OCI-LY1 (cell line): ENCODE data around the gene WDFY2.

Experiments used
- H2AFZ ChIP-seq: fragments of 200-600 bp; sonication (generic), shearing (Covaris generic); 2 replicates; pipeline ENCODE4 v1.6.0; 2014; ENCODE audit warnings: antibody characterized with exemption, mild to moderate bottlenecking, low read length
- H3F3A ChIP-seq: fragments of 200-600 bp; sonication (generic), shearing (Covaris generic); 2 replicates; pipeline ENCODE4 v1.6.0; 2014; ENCODE audit warnings: mild to moderate bottlenecking, antibody characterized with exemption, low read length, moderate library complexity; ENCODE audit not compliant: insufficient read depth
- H3K27ac ChIP-seq: fragments of 200-600 bp; sonication (generic); 2 replicates; pipeline ENCODE4 v1.5.1; 2014; ENCODE audit warnings: low read length, mixed run types, mild to moderate bottlenecking, low read depth; ENCODE audit not compliant: poor library complexity, severe bottlenecking
- H3K27me3 ChIP-seq: fragments of 200-600 bp; sonication (generic); 2 replicates; pipeline ENCODE4 v1.6.0; 2014; ENCODE audit warnings: antibody characterized with exemption, mild to moderate bottlenecking, low read length, moderate library complexity; ENCODE audit not compliant: insufficient read depth
- H3K36me3 ChIP-seq: fragments of 200-600 bp; sonication (generic); 2 replicates; pipeline ENCODE4 v1.6.1; 2014; ENCODE audit warnings: mild to moderate bottlenecking, antibody characterized with exemption, low read length, moderate library complexity, mixed read lengths; ENCODE audit not compliant: insufficient read depth
- H3K4me1 ChIP-seq: fragments of 200-600 bp; sonication (generic); 2 replicates; pipeline ENCODE4 v1.5.1; 2014; ENCODE audit warnings: mild to moderate bottlenecking, low read length, moderate library complexity; ENCODE audit not compliant: insufficient read depth, severe bottlenecking
- H3K4me2 ChIP-seq: fragments of 200-600 bp; sonication (generic), shearing (Covaris generic); 2 replicates; pipeline ENCODE4 v1.6.1; 2014; ENCODE audit warnings: low read length
- H3K4me3 ChIP-seq: fragments of 200-600 bp; sonication (generic); 2 replicates; pipeline ENCODE4 v1.5.1; 2014; ENCODE audit warnings: low read length, low read depth, mild to moderate bottlenecking, mixed read lengths; ENCODE audit not compliant: poor library complexity, severe bottlenecking
- H3K79me2 ChIP-seq: fragments of 200-600 bp; shearing (Covaris generic); 2 replicates; pipeline ENCODE4 v1.6.1; 2016; ENCODE audit warnings: mixed run types, low read length, mixed read lengths; ENCODE audit not compliant: insufficient read depth
- H3K9ac ChIP-seq: fragments of 200-600 bp; sonication (generic), shearing (Covaris generic); 2 replicates; pipeline ENCODE4 v1.6.1; 2014; ENCODE audit warnings: mild to moderate bottlenecking, low read length, mixed read lengths
- H3K9me2 ChIP-seq: fragments of 200-600 bp; sonication (generic), shearing (Covaris generic); 2 replicates; pipeline ENCODE4 v1.6.1; 2014; ENCODE audit warnings: low read depth, mild to moderate bottlenecking, low read length, mixed read lengths
- H3K9me3 ChIP-seq: fragments of 200-600 bp; shearing (Covaris generic); 2 replicates; pipeline ENCODE4 v1.6.1; 2014; ENCODE audit warnings: low read length, mixed read lengths
- H4K20me1 ChIP-seq: fragments of 200-600 bp; sonication (generic), shearing (Covaris generic); 2 replicates; pipeline ENCODE4 v1.6.0; 2016; ENCODE audit warnings: mild to moderate bottlenecking, low read length; ENCODE audit not compliant: insufficient read depth
- EZH2 ChIP-seq: fragments of 200-600 bp; sonication (generic), shearing (Covaris generic); IDR thresholded peaks from 2 replicates; pipeline ENCODE4 v1.8.0; 2017; ENCODE audit warnings: borderline replicate concordance, mixed run types, mild to moderate bottlenecking, antibody characterized with exemption, low read length, moderate library complexity, mixed read lengths
- TF ChIP-seq, protein P1 (sequence below): fragments of 200-600 bp; sonication (generic), shearing (Covaris generic); IDR thresholded peaks from 2 replicates; pipeline ENCODE4 v1.5.1; 2017; ENCODE audit warnings: mild to moderate bottlenecking, antibody characterized with exemption, low read length, moderate library complexity, mixed read lengths

WDFY2 gene

DNA sequence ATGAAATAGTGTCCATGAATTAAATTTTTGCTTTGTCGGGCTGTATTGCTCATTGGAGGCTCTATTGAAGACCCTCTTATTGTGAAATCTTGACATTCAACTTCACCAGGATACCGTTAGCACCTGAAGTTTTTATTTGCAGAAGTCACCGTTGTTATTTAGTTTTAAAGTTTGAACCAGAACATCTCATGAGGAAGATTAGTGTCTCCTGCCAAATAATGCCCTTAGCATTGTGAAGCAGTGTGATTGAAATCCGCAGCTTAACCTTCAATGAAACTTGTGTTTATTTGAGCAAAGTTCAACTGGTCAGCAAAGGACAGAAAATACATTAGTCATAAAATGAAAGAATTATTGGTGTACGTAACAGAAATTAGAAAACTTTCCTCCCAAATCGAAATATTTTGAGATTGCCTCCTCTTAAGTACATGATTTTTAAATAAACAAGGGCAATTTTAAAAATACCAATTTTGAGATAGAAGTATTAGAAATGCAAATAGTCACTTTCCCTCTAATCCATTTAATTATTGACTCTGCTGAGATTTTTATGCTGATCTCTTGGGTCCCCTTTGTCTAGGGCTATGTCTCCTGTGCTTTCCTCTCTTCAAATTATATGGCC lies 84.4 kb downstream of the WDFY2 start:
- no peaks in the 10 kb centered on the region for H3K79me2 ChIP-seq
- H3K4me1 ChIP-seq: peaks cover 6% of the 10 kb centered on the region
- H3K27ac ChIP-seq: no peak overlapping the region
- no peaks in the 10 kb centered on the region for H3F3A ChIP-seq
- no peaks in the 10 kb centered on the region for H3K9me2 ChIP-seq
- no peak overlapping the region for H3K9ac ChIP-seq
- H3K9me3 ChIP-seq: no peaks in the 10 kb centered on the region
- H3K27me3 ChIP-seq: no peaks in the 10 kb centered on the region
- no peak for TF ChIP-seq EZH2
- TF ChIP-seq, protein P1, sequence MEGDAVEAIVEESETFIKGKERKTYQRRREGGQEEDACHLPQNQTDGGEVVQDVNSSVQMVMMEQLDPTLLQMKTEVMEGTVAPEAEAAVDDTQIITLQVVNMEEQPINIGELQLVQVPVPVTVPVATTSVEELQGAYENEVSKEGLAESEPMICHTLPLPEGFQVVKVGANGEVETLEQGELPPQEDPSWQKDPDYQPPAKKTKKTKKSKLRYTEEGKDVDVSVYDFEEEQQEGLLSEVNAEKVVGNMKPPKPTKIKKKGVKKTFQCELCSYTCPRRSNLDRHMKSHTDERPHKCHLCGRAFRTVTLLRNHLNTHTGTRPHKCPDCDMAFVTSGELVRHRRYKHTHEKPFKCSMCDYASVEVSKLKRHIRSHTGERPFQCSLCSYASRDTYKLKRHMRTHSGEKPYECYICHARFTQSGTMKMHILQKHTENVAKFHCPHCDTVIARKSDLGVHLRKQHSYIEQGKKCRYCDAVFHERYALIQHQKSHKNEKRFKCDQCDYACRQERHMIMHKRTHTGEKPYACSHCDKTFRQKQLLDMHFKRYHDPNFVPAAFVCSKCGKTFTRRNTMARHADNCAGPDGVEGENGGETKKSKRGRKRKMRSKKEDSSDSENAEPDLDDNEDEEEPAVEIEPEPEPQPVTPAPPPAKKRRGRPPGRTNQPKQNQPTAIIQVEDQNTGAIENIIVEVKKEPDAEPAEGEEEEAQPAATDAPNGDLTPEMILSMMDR: no peak
- H4K20me1 ChIP-seq: no peaks in the 10 kb centered on the region
- no peak overlapping the region for H2AFZ ChIP-seq
- H3K36me3 ChIP-seq: no peaks in the 10 kb centered on the region
- H3K4me3 ChIP-seq: no peak overlapping the region
- no peak overlapping the region for H3K4me2 ChIP-seq

DNA sequence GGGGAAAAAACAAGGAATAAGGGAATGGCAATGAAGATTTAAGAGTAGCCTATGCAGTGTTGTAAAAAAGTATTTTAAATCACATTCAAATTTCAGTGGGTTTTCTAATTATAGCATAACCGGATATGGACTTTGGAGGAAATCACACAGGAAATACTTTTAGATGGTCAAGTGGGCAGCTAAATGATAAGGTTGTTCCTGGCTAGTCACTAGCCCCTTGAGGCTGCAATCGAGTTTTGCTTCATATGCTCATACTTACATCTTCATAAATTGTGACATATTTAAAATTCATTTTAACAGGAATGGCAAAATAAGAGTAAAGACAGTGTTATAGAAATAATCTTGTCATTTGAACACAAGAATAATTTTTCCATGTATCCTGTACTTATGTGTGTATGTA lies 88.9 kb downstream of the WDFY2 start:
- Histone ChIP-seq H3K9ac (no peak overlapping the region), H3F3A (no peaks in the 10 kb centered on the region), H3K4me1 (peaks cover 6% of the 10 kb centered on the region), H3K9me2 (no peaks in the 10 kb centered on the region), H3K4me3 (no peak overlapping the region), H3K9me3 (no peaks in the 10 kb centered on the region), H3K79me2 (no peaks in the 10 kb centered on the region), H3K36me3 (no peaks in the 10 kb centered on the region), H3K27ac (no peak overlapping the region), H2AFZ (no peak overlapping the region), H3K27me3 (no peaks in the 10 kb centered on the region), H4K20me1 (no peaks in the 10 kb centered on the region), H3K4me2 (no peak overlapping the region)
- no peak for TF ChIP-seq EZH2
- TF ChIP-seq, protein P1: no peak

DNA sequence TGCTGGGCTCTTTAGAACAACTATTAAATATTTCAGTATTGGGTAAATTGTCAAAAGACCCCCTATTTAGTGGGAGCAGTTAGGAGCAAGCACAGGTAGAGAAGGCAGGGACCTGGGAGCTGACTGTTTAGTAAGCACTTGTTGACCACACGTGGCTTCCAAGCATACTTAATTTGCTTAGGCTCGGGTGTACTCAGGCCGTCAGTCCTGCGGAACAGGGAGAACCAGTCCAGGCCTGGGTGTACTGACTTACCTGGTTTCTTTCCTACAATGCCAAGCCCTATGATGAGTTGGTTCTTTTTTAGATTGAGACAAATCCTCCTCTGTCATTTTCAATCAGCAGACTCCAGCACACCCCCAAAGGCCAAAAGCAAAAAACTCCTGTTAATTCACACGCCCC lies 90.0 kb downstream of the WDFY2 start:
- Histone ChIP-seq H3K9ac (no peak overlapping the region), H2AFZ (no peak overlapping the region), H3K9me2 (no peaks in the 10 kb centered on the region), H3K4me2 (no peak overlapping the region), H3K4me1 (peaks cover 6% of the 10 kb centered on the region), H3K4me3 (no peak overlapping the region), H3K27me3 (no peaks in the 10 kb centered on the region), H3K27ac (no peak overlapping the region), H3K9me3 (no peaks in the 10 kb centered on the region), H4K20me1 (no peaks in the 10 kb centered on the region), H3K79me2 (no peaks in the 10 kb centered on the region), H3F3A (no peaks in the 10 kb centered on the region), H3K36me3 (no peaks in the 10 kb centered on the region)
- TF ChIP-seq, protein P1: no peak
- TF ChIP-seq EZH2: no peak
